MG63 (cell line): ENCODE measurements around the gene SP2. TPM values are rescaled to one million over a fixed set of nuclear protein-coding genes. Genes with fewer than 3 reads are reported as not detected.
A peak's percentile ranks its signal among the peaks of the same experiment; 100 is the strongest.

Source experiments
- DNase-seq: peaks from one replicate; pipeline ENCODE4 v3.0.0-alpha.2; 2020
- H3K27me3 ChIP-seq: fragments of 250-450 bp; sonication (Bioruptor Pico); 2 replicates; pipeline ENCODE4 v1.5.1; 2020; ENCODE audit warnings: mild to moderate bottlenecking, moderate library complexity
- H3K36me3 ChIP-seq: fragments of 250-450 bp; sonication (Bioruptor Pico); 2 replicates; pipeline ENCODE4 v1.5.1; 2020; ENCODE audit warnings: mild to moderate bottlenecking, moderate library complexity
- H3K4me3 ChIP-seq: fragments of 250-450 bp; sonication (Bioruptor Pico); 2 replicates; pipeline ENCODE4 v1.5.1; 2020; ENCODE audit warnings: mild to moderate bottlenecking, moderate library complexity
- H3K9me3 ChIP-seq: fragments of 250-450 bp; sonication (Bioruptor Pico); 2 replicates; pipeline ENCODE4 v1.5.1; 2020; ENCODE audit warnings: mild to moderate bottlenecking, moderate library complexity
- total RNA-seq: library from RNA; depleted of rRNA; stranded (reverse); fragments of >200 nt; shearing (Covaris generic); gene quantifications from 2 replicates; pipeline ENCODE4 v1.2.3, GENCODE V29; 2014; ENCODE audit warnings: low replicate concordance; rRNA removed

Gene SP2
- total RNA-seq: 0.81 and 2.3 TPM in 2 replicates

DNA sequence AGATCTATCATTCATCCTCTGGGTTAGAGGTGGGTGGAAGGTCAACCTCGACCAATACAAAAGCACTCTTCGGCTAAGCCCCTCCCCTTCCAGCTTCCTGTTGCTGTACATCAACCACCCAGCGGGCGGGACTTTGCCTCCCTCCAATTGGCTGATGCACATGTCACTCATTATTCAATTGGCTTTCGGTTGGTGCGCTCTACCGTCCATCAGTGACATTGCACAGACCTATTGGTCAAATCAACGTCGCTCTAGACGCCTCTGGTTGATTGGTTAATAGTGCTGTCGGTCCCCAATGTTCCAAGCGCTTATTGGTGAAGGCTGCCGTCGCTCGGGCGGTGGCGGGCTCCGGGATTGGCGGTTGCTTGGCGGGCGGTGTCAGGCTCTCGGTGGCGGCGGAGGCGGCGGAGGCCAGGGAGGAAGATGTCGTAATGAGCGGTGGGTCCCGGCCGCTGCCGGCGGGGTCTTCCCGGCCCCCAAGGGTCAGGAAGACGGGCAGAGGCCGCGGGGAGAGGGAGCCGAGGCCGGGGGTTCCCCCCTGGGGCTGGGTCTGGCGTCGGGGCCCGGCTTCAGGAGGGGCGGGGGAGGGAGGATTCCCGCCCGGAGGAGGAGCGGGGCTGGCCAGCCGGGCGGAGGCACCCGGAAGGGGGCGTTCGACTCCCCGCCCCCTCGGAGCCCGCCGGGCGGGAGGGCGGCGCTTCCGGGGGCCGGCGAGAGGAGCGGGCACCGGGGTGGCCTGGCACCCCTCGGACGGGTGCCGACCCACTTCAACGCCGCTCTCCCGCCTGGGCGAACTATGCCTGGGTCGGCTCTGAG is at the start of gene SP2:
SP2 (plus strand) TSS at position 381 of the 816 bp plus-strand sequence; CDS start at position 432, 51 bp downstream.
- no peaks in the 10 kb centered on the region for H3K27me3 ChIP-seq
- peaks cover 13% of the 10 kb centered on the region for H3K36me3 ChIP-seq
- no peaks in the 10 kb centered on the region for H3K9me3 ChIP-seq
- H3K4me3 ChIP-seq: peak within 1 kb of the TSS; percentile 91
- peak; percentile 100 for DNase-seq

DNA sequence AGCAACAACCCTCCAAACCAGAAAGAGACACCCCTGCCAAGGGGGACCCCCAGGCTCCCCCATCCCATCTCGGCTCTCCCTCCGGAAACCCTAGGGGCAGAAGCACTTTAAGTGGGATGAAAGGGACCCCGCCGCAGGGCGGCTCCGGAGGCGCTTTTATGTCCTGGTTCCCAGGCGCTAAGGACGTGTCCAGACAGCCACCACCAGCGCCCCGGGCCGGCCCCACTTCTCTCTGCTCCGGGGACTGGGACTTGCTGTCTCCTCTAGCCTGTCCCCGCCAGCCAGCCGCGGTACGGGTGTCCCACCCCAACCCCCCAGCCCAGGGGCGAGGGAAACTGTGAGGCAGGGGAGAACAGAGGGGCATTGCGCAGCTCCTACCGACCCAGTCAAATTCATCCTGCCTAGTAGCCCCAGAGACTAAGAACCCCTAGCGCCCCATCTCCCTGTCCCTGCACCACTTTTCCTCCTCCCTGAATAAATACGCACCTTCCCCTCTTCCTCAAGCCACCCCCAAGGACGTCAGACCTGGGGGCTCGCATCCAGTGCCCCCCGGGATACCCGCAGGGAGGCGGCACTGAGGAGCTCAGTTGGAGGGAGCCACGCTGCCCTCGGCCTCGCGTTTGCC is 49.2 kb upstream of the SP2 start:
- no peak for DNase-seq
- Histone ChIP-seq H3K36me3 (no peaks in the 10 kb centered on the region), H3K27me3 (no peaks in the 10 kb centered on the region; the same call in 1 of the 2 replicates)

GRCh38 chr17:47847341-47848197 is 48.5 kb upstream of the SP2 start:
- no peak overlapping the region for H3K4me3 ChIP-seq
- no peaks in the 10 kb centered on the region for H3K9me3 ChIP-seq
- no peak for DNase-seq
- peaks cover 5% of the 10 kb centered on the region; the same call in 1 of the 2 replicates for H3K27me3 ChIP-seq
- no peaks in the 10 kb centered on the region for H3K36me3 ChIP-seq

More for the DNA sequence above, 49.2 kb upstream of the SP2 start:
- H3K9me3 ChIP-seq: no peaks in the 10 kb centered on the region
- H3K4me3 ChIP-seq: no peak overlapping the region

DNA sequence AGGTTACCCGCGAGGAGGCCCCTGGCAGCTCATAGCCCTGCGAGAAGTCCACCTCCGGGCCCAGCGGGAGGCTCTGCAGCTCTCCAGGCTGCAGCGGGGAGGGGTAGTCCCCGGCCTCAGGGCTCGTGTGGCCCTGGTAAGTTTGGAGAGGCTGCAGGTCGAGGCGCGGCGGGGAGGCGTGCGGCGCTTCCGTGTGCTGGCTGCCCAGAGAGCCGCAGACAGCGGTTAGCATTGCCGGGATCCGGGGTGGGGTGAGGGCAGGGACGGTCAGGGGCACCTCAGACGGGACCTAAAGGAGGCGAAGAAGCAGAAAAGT is 47.9 kb upstream of the SP2 start:
- Histone ChIP-seq H3K4me3 (no peak overlapping the region), H3K9me3 (no peaks in the 10 kb centered on the region), H3K27me3 (peaks cover 8% of the 10 kb centered on the region), H3K36me3 (no peaks in the 10 kb centered on the region)
- no peak for DNase-seq

- H3K27me3 ChIP-seq: peaks cover 22% of the 10 kb centered on the region
- no peaks in the 10 kb centered on the region for H3K9me3 ChIP-seq
- H3K36me3 ChIP-seq: no peaks in the 10 kb centered on the region
- H3K4me3 ChIP-seq: no peak overlapping the region
- no peak for DNase-seq
These were observed 45.7 kb upstream of the SP2 start for GRCh38 chr17:47850373-47850691.

- H3K4me3 ChIP-seq: no peak within 1 kb of the TSS
- no peaks in the 10 kb centered on the region for H3K36me3 ChIP-seq
- no peak for DNase-seq
- H3K9me3 ChIP-seq: no peaks in the 10 kb centered on the region
- peaks cover 22% of the 10 kb centered on the region for H3K27me3 ChIP-seq
These were observed 45.1 kb upstream of the SP2 start, which contains the start of gene SP6 for GRCh38 chr17:47850692-47851573. Gene SP6, minus strand, starts transcription at chr17:47851163. Its CDS starts 2,734 bp downstream, at chr17:47848429.

DNA sequence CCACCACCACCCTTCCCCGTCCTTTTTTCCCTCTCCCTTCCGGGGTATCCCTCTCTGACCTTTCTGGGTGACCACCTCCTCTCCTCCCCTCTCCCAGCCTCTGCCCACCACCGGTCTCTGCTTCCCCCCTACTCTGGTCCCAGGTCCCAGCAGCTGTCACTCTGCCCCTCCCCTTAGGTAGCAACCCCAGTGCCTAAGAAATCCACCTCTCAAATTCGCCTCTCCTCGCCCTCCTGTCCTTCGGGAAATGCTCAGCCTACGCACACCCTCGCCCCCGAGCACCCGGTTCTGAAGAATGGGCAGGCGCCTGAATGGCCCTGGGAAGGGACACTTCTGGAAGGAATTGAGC is 44.3 kb upstream of the SP2 start:
- H3K36me3 ChIP-seq: no peaks in the 10 kb centered on the region
- peaks cover 22% of the 10 kb centered on the region for H3K27me3 ChIP-seq
- no peaks in the 10 kb centered on the region for H3K9me3 ChIP-seq
- no peak for DNase-seq
- no peak overlapping the region for H3K4me3 ChIP-seq

DNA sequence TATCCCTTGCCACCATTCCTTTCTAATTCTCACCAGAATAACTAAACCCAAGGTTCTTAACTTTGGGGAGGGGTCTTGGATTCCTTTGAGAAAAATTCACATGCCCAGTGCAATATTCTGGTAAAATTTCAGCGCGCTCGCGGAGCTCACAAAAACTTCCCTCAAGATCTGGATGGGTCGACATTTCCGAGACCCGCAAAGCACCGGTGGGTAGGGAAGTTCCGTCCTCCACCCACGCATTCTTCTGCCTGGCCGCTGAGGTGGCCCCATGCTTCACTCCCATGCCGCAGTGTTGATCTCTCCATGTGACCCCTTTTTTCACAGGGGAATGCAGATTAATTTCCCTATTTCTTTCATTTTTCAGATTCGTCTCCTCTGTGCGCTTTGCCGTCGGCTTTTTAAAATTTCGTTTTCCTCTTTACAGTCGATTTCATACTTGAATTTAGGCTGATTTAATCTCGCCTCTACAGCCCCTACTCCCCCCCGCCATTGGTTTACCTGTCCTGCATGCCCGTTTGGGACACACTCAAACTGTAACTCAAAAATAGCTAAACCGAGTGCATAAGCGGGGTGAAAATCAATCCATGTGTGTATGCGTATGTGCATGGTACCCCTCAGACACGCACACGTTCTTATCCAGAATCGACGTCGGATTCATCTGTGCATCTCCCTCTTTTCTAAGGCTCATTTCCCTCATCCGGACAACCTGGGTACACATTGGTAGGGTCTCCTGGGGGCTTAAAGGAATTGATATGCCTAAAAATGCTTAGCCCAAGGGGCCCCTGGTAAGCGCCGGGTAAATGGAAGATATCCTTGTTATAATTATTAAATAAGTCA is 43.7 kb upstream of the SP2 start:
- no peaks in the 10 kb centered on the region for H3K9me3 ChIP-seq
- DNase-seq: no peak
- H3K4me3 ChIP-seq: no peak overlapping the region
- H3K27me3 ChIP-seq: peaks cover 22% of the 10 kb centered on the region
- H3K36me3 ChIP-seq: no peaks in the 10 kb centered on the region

- H3K4me3 ChIP-seq: no peak overlapping the region
- no peaks in the 10 kb centered on the region for H3K9me3 ChIP-seq
- no peaks in the 10 kb centered on the region for H3K36me3 ChIP-seq
- no peak for DNase-seq
- peaks cover 22% of the 10 kb centered on the region for H3K27me3 ChIP-seq
These were observed 42.4 kb upstream of the SP2 start for GRCh38 chr17:47853616-47854015.

- Histone ChIP-seq H3K36me3 (no peaks in the 10 kb centered on the region), H3K9me3 (no peaks in the 10 kb centered on the region), H3K27me3 (peaks cover 22% of the 10 kb centered on the region), H3K4me3 (no peak overlapping the region)
- DNase-seq: no peak
These were observed 40.3 kb upstream of the SP2 start for GRCh38 chr17:47855737-47856136.

DNA sequence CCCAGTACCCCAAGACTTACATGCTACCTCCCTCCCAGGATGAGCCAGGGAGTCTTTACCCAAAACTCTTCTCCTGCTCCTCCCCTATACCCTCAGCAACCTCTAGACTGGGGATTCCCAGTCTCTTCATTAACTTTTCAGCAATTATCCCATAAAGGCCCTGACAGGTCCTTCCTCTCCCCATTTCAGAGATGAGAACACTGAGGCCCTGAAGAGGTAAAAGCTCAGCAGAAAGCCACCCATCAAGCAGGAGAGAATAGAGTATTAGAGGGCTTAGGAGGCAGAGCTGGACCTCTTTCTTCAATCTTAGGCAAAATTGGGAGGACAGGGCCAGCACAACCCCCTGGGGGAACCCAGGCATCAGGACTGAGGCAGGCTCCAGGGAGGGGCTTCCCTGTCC is 39.2 kb upstream of the SP2 start:
- H3K36me3 ChIP-seq: no peaks in the 10 kb centered on the region
- H3K4me3 ChIP-seq: no peak overlapping the region
- H3K9me3 ChIP-seq: no peaks in the 10 kb centered on the region
- DNase-seq: no peak
- H3K27me3 ChIP-seq: peaks cover 22% of the 10 kb centered on the region

- Histone ChIP-seq H3K4me3 (no peak overlapping the region), H3K9me3 (no peaks in the 10 kb centered on the region), H3K36me3 (no peaks in the 10 kb centered on the region), H3K27me3 (peaks cover 16% of the 10 kb centered on the region)
- no peak for DNase-seq
These were observed 38.2 kb upstream of the SP2 start for GRCh38 chr17:47857551-47858455.

- Histone ChIP-seq H3K27me3 (no peaks in the 10 kb centered on the region), H3K9me3 (peaks cover 3% of the 10 kb centered on the region), H3K36me3 (no peaks in the 10 kb centered on the region), H3K4me3 (no peak overlapping the region)
- no peak for DNase-seq
These were observed 35.6 kb upstream of the SP2 start for GRCh38 chr17:47860386-47860785.

DNA sequence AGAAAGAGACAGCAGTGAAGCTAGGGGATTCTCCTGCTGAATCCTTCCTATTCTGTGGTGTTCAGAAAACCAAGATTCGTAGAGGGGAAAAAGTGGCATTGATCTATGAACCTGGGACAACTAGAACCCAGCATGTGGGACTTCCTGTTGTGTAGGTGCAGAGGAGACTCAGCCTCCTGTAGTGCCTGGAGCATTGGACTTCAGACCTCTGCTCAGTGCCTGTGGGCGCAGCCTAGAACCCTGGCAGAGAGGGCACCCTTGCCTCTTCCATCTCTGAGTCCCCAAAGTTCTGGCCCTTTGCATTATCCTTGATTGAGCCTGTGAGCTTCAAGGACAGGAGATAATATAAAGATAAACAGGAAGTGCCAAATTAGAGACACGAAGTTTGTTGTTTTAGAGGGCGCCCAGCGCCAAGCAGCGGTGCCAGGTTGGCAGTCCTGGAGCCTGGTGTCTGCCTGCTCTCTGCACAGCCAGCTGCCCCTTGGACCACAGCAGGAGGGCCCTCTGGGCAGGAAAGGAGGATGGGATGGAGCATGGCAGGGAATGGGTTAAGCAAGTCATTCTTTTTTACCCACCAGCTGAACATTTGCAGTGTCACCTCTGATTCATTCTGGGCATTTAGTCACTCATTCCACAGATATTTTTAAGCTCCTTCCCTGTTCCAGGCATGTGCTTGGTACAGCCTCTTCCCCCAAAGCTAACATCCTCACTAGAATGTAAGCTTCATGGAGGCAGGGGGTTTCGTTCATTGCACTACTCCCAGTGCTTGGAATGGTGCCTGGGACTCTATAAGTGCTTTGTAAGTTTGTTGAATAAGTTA is 33.2 kb upstream of the SP2 start:
- H3K9me3 ChIP-seq: peaks cover 3% of the 10 kb centered on the region
- DNase-seq: peak; percentile 89
- H3K36me3 ChIP-seq: no peaks in the 10 kb centered on the region
- no peak overlapping the region for H3K4me3 ChIP-seq
- no peaks in the 10 kb centered on the region for H3K27me3 ChIP-seq
